ENCODE data around the gene CRBN. TPM values are rescaled to one million over a fixed set of nuclear protein-coding genes. Genes with fewer than 3 reads are reported as not detected.

The CRBN gene
- total and polyA plus RNA-seq, 2 of the 13 experiments (the other 11 are each of a cell fraction or from before 2014, with no cell fraction given) = 30.8 to 36.1 TPM

DNA sequence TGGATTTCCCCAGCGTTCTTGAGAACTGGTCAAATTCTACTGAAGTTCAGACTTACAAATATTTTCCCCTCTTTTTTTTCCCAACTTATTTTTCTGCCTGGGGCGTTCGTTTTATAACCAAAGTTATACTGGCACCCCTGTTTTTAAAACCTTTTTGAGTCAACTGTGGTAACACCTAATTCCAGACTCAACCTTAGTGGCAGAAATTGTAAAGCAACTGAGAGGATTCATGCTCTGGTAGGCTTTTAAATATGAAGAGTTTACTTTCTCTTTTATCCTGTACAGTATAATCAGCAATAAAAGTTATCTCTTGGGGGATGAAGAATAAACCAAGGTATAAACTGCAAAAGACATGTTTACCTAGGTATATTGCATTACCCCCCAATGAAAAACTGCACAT lies 71.6 kb downstream of the CRBN start:
- no peak overlapping the region for H2AFZ ChIP-seq (ENCODE audit: low read length)
- ChIA-PET CTCF (ENCODE audit: low intra/inter-chr PET ratio, low total read pairs) (no interaction called here), POLR2A (no interaction called here)

More for the DNA sequence above, 71.6 kb downstream of the CRBN start:
- ATAC-seq (no peak), FAIRE-seq (no peak), DNase-seq (ENCODE audit: low spot score) (no peak)
- no peaks in the 10 kb centered on the region for H3K4me1 ChIP-seq (ENCODE audit: insufficient read depth, low read length)
- H3K36me3 ChIP-seq (replicated peaks in 1 of 2; ENCODE audit: control insufficient read depth in 1 of 2, insufficient read depth in 2 of 2, low read length in 2 of 2) = no peaks in the 10 kb centered on the region
- no TSS peak for BruUV-seq (replicated peaks)
- H3K9ac ChIP-seq (ENCODE audit: insufficient read depth, low read depth, low read length) = no peak overlapping the region
- intact Hi-C loops (cut with micrococcal nuclease; ENCODE audit: unreplicated experiment) = no loop called here
- in situ Hi-C loops (cut with HindIII; ENCODE audit: extremely low pct_ligation_motif_present, low pct_unique_long_range_greater_than_20kb) = no loop called here
- H3K4me2 ChIP-seq (ENCODE audit: low read depth, low read length) = no peak overlapping the region
- H3K4me3 ChIP-seq (replicated peaks in 1 of 3; ENCODE audit: insufficient read depth in 1 of 3, low read depth in 2 of 3, low read length in 3 of 3) = no peak overlapping the region
- peaks cover 0 to 3% of the 10 kb centered on the region in 2 experiments; a peak in 1 of 5 replicates for H3K27me3 ChIP-seq (ENCODE audit: control insufficient read depth in 1 of 2, insufficient read depth in 2 of 2, low read length in 2 of 2)
- no peaks in the 10 kb centered on the region for H3K9me3 ChIP-seq (ENCODE audit: low read length)
- H3K27ac ChIP-seq (ENCODE audit: extremely low read length, insufficient read depth, low read length) = no peak overlapping the region
- 6% methylated on average over 3 of the region's 3 CpGs for WGBS (ENCODE audit: low lambda C conversion rate)
- no peaks in the 10 kb centered on the region for H3K79me2 ChIP-seq (ENCODE audit: insufficient read depth, low read length)
- no peak for TF ChIP-seq ZFP36L2 (CRISPR knock-in tag; IDR thresholded peaks at IDR 0.05)
- no peak for TF ChIP-seq ZNF839 (CRISPR knock-in tag; IDR thresholded peaks at IDR 0.05; ENCODE audit: borderline replicate concordance)
- TF ChIP-seq, protein P1, sequence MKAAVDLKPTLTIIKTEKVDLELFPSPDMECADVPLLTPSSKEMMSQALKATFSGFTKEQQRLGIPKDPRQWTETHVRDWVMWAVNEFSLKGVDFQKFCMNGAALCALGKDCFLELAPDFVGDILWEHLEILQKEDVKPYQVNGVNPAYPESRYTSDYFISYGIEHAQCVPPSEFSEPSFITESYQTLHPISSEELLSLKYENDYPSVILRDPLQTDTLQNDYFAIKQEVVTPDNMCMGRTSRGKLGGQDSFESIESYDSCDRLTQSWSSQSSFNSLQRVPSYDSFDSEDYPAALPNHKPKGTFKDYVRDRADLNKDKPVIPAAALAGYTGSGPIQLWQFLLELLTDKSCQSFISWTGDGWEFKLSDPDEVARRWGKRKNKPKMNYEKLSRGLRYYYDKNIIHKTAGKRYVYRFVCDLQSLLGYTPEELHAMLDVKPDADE (CRISPR knock-in tag; IDR thresholded peaks at IDR 0.05) = no peak
- TF ChIP-seq ZNF768 (CRISPR knock-in tag; IDR thresholded peaks at IDR 0.05) = no peak
- TF ChIP-seq HNRNPH1 (optimal IDR thresholded peaks at IDR 0.05; ENCODE audit: low read depth, low read length) = no peak
- no peak for TF ChIP-seq ASH2L (IDR thresholded peaks at IDR 0.05; ENCODE audit: insufficient read length, low read depth, low read length)
- TF ChIP-seq, protein P2, sequence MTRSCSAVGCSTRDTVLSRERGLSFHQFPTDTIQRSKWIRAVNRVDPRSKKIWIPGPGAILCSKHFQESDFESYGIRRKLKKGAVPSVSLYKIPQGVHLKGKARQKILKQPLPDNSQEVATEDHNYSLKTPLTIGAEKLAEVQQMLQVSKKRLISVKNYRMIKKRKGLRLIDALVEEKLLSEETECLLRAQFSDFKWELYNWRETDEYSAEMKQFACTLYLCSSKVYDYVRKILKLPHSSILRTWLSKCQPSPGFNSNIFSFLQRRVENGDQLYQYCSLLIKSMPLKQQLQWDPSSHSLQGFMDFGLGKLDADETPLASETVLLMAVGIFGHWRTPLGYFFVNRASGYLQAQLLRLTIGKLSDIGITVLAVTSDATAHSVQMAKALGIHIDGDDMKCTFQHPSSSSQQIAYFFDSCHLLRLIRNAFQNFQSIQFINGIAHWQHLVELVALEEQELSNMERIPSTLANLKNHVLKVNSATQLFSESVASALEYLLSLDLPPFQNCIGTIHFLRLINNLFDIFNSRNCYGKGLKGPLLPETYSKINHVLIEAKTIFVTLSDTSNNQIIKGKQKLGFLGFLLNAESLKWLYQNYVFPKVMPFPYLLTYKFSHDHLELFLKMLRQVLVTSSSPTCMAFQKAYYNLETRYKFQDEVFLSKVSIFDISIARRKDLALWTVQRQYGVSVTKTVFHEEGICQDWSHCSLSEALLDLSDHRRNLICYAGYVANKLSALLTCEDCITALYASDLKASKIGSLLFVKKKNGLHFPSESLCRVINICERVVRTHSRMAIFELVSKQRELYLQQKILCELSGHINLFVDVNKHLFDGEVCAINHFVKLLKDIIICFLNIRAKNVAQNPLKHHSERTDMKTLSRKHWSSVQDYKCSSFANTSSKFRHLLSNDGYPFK (CRISPR knock-in tag; IDR thresholded peaks at IDR 0.05; ENCODE audit: borderline replicate concordance) = no peak
- TF ChIP-seq, protein P3, sequence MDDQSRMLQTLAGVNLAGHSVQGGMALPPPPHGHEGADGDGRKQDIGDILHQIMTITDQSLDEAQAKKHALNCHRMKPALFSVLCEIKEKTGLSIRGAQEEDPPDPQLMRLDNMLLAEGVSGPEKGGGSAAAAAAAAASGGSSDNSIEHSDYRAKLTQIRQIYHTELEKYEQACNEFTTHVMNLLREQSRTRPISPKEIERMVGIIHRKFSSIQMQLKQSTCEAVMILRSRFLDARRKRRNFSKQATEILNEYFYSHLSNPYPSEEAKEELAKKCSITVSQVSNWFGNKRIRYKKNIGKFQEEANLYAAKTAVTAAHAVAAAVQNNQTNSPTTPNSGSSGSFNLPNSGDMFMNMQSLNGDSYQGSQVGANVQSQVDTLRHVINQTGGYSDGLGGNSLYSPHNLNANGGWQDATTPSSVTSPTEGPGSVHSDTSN (CRISPR knock-in tag; IDR thresholded peaks at IDR 0.05; ENCODE audit: borderline replicate concordance) = no peak
- TF ChIP-seq NFE2L1 (CRISPR knock-in tag; IDR thresholded peaks at IDR 0.05; ENCODE audit: borderline replicate concordance) = no peak
- TF ChIP-seq, protein P4, sequence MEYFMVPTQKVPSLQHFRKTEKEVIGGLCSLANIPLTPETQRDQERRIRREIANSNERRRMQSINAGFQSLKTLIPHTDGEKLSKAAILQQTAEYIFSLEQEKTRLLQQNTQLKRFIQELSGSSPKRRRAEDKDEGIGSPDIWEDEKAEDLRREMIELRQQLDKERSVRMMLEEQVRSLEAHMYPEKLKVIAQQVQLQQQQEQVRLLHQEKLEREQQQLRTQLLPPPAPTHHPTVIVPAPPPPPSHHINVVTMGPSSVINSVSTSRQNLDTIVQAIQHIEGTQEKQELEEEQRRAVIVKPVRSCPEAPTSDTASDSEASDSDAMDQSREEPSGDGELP (IDR thresholded peaks at IDR 0.05; ENCODE audit: borderline replicate concordance, low read depth) = no peak
- no peak for TF ChIP-seq PCBP2 (optimal IDR thresholded peaks at IDR 0.05; ENCODE audit: low read depth, low read length, poor library complexity, severe bottlenecking)
- TF ChIP-seq, protein P5, sequence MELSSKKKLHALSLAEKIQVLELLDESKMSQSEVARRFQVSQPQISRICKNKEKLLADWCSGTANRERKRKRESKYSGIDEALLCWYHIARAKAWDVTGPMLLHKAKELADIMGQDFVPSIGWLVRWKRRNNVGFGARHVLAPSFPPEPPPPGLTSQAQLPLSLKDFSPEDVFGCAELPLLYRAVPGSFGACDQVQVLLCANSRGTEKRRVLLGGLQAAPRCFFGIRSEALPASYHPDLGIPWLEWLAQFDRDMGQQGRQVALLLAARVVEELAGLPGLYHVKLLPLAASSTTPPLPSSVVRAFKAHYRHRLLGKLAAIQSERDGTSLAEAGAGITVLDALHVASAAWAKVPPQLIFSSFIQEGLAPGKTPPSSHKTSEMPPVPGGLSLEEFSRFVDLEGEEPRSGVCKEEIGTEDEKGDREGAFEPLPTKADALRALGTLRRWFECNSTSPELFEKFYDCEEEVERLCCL (CRISPR knock-in tag; IDR thresholded peaks at IDR 0.05; ENCODE audit: borderline replicate concordance) = no peak
- no peak for TF ChIP-seq ZNF484 (CRISPR knock-in tag; IDR thresholded peaks at IDR 0.05; ENCODE audit: borderline replicate concordance, low read depth)
- no peak for TF ChIP-seq NAIF1 (CRISPR knock-in tag; IDR thresholded peaks at IDR 0.05; ENCODE audit: borderline replicate concordance)
- H4K20me1 ChIP-seq (ENCODE audit: insufficient read depth, low read length) = no peaks in the 10 kb centered on the region

Measured in HepG2 (cell line).